Stomach (tissue), 9 donors: ENCODE data around the gene SCMH1. TPM values are rescaled to one million over a fixed set of nuclear protein-coding genes. Genes with fewer than 3 reads are reported as not detected.
A peak's percentile ranks its signal among the peaks of the same experiment; 100 is the strongest.

Experiments used
- DNase-seq, 2 donors: peaks; one replicate each; pipeline versions ENCODE4 v3.0.0 to v3.0.0-alpha.2; 2013 to 2019
- H3K27ac ChIP-seq, 5 donors: fragments of 200-600 bp in 4 of 5; sonication (generic) in 4 of 5; one replicate each; pipeline ENCODE4 v1.5.1; 2013 to 2019; ENCODE audit warnings: mild to moderate bottlenecking in 1 of 5, moderate library complexity in 1 of 5
- H3K27me3 ChIP-seq, 3 donors: fragments of 200-600 bp; sonication (generic); one replicate each; pipeline ENCODE4 v1.5.1; 2017 to 2019; ENCODE audit warnings: mixed run types in 1 of 3
- H3K36me3 ChIP-seq, 4 donors: fragments of 200-600 bp; sonication (generic); 1 replicate in 3 of 4; 2 replicates in 1 of 4; pipeline ENCODE4 v1.5.1; 2016 to 2019
- H3K4me1 ChIP-seq, 4 donors: fragments of 200-600 bp; sonication (generic); one replicate each; pipeline ENCODE4 v1.5.1; 2016 to 2019
- H3K4me3 ChIP-seq, 4 donors: fragments of 200-600 bp; sonication (generic) in 3 of 4; one replicate each; pipeline ENCODE4 v1.5.1; 2016 to 2019; ENCODE audit warnings: mild to moderate bottlenecking in 1 of 4
- H3K9me3 ChIP-seq, 4 donors: fragments of 200-600 bp; sonication (generic); one replicate each; pipeline ENCODE4 v1.5.1; 2016 to 2019
- CTCF ChIP-seq, 7 experiments: fragments of 450-650 bp in 4 of 7; fragments of 200-600 bp in 3 of 7; sonication (generic) in 3 of 7; IDR thresholded peaks; one replicate each; pipeline ENCODE4 v1.5.1; 2016 to 2019; ENCODE audit warnings: antibody characterized with exemption in 7 of 7, control low read depth in 2 of 7, mild to moderate bottlenecking in 1 of 7
- EP300 ChIP-seq: sonication (generic); formaldehyde crosslinking; IDR thresholded peaks from one replicate; pipeline ENCODE4 v1.6.1; 2017; ENCODE audit warnings: antibody characterized with exemption
- POLR2A ChIP-seq, 4 donors: fragments of 450-650 bp; IDR thresholded peaks; one replicate each; pipeline ENCODE4 v1.6.1; 2016; ENCODE audit warnings: antibody characterized with exemption in 4 of 4, control low read depth in 2 of 4, mild to moderate bottlenecking in 1 of 4, moderate library complexity in 1 of 4
- POLR2AphosphoS5 ChIP-seq, 3 donors: sonication (generic); formaldehyde crosslinking; IDR thresholded peaks; one replicate each; pipeline ENCODE4 v1.6.1; 2016; ENCODE audit warnings: antibody characterized with exemption in 3 of 3
- WGBS, 5 donors: extraction: QIAGEN DNeasy Blood & Tissue Kit in 3 of 5; methylation state at CpG; one replicate each; pipeline versions ENCODE4 v1.1.5 to v1.1.7; 2013 to 2018; 5-methylcytosine and 5-hydroxymethylcytosine counted together
- intact Hi-C: fragments of 100-400 bp; cut with DNase I; formaldehyde crosslinking; loops from one replicate; pipeline ENCODE4 v1.15.1; 2023; ENCODE audit warnings: low total_unique reads
- polyA plus RNA-seq, 3 donors: library from polyadenylated mRNA; stranded (reverse); fragments of 200-250 nt; gene quantifications; one replicate each; pipeline ENCODE4 v1.2.3, GENCODE V29; 2013
- total RNA-seq, 5 donors: library from RNA; depleted of rRNA; stranded (reverse); fragments of >200 nt; gene quantifications; one replicate each; pipeline versions ENCODE4 v1.1.0 to v1.2.3, GENCODE V29; 2014 to 2016
- donor health status: healthy with polysubstance abuse.
- donor health status: Bipolar disorder and iron deficiency.
- donor health status: healthy.

Gene SCMH1
- total and polyA plus RNA-seq, 8 donors, result 22.6 to 84.6 (median 35.6) TPM

- peaks cover 0 to 47% (median 0%) of the 10 kb centered on the region in 3 donors for H3K27me3 ChIP-seq
- no peak overlapping the region for H3K27ac ChIP-seq
- 83 to 96% (median 90%) methylated on average over 9 of the region's 9 CpGs for WGBS, 5 donors
- no peak for DNase-seq
- H3K9me3 ChIP-seq, result no peaks in the 10 kb centered on the region
- intact Hi-C loops, result no loop called here
- H3K36me3 ChIP-seq, result no peaks in the 10 kb centered on the region
- TF ChIP-seq EP300 (no peak), POLR2AphosphoS5 (IDR thresholded peaks at IDR 0.05) (no peak), CTCF (IDR thresholded peaks at IDR 0.05) (no peak), POLR2A (IDR thresholded peaks at IDR 0.05) (no peak)
- peaks cover 0 to 3% (median 0%) of the 10 kb centered on the region in 4 donors for H3K4me1 ChIP-seq
- no peak overlapping the region for H3K4me3 ChIP-seq
Measured at GRCh38 chr1:41275831-41276230, 33.7 kb upstream of the SCMH1 start.

GRCh38 chr1:41274752-41275545, 32.8 kb upstream of the SCMH1 start:
- no peaks in the 10 kb centered on the region for H3K9me3 ChIP-seq
- no peak overlapping the region for H3K27ac ChIP-seq
- H3K4me3 ChIP-seq, result no peak overlapping the region
- 74 to 82% (median 79%) methylated on average over 7 of the region's 7 CpGs for WGBS, 5 donors
- intact Hi-C loops, result no loop called here
- TF ChIP-seq CTCF (IDR thresholded peaks at IDR 0.05) (no peak), POLR2AphosphoS5 (IDR thresholded peaks at IDR 0.05) (no peak), EP300 (no peak)
- H3K27me3 ChIP-seq, result peaks cover 0 to 38% (median 0%) of the 10 kb centered on the region in 3 donors
- DNase-seq, result no peak
- no peaks in the 10 kb centered on the region for H3K36me3 ChIP-seq
- peaks cover 0 to 3% (median 0%) of the 10 kb centered on the region in 4 donors for H3K4me1 ChIP-seq

GRCh38 chr1:41272601-41273000, 30.5 kb upstream of the SCMH1 start:
- H3K9me3 ChIP-seq, result no peaks in the 10 kb centered on the region
- DNase-seq, result no peak
- no peaks in the 10 kb centered on the region for H3K36me3 ChIP-seq
- no peak for TF ChIP-seq EP300
- TF ChIP-seq POLR2AphosphoS5 (IDR thresholded peaks at IDR 0.05), result no peak
- no peak for TF ChIP-seq CTCF (IDR thresholded peaks at IDR 0.05)
- no peak for TF ChIP-seq POLR2A (IDR thresholded peaks at IDR 0.05)
- no peak overlapping the region for H3K4me3 ChIP-seq
- no peak overlapping the region for H3K27ac ChIP-seq
- intact Hi-C loops, result no loop called here
- 76 to 83% (median 81%) methylated on average over 8 of the region's 8 CpGs for WGBS, 5 donors
- peaks cover 0 to 18% (median 0%) of the 10 kb centered on the region in 3 donors for H3K27me3 ChIP-seq
- peaks cover 0 to 9% (median 0%) of the 10 kb centered on the region in 4 donors for H3K4me1 ChIP-seq

- no peak overlapping the region for H3K27ac ChIP-seq
- no peak overlapping the region for H3K4me3 ChIP-seq
- TF ChIP-seq EP300 (no peak), POLR2AphosphoS5 (IDR thresholded peaks at IDR 0.05) (peak in 1 of 3 donors; percentile 29), CTCF (IDR thresholded peaks at IDR 0.05) (peak in 5 of 7 experiments; percentile 94 to 98 (median 95)), POLR2A (IDR thresholded peaks at IDR 0.05) (no peak)
- no peaks in the 10 kb centered on the region for H3K36me3 ChIP-seq
- DNase-seq, result peak; percentile 79 to 92
- intact Hi-C loops, result loop anchor here (5.0 kb wide), 1 partner anchor 149 kb away; no protein-coding TSS in a partner anchor
- WGBS, 5 donors, result 11 to 17% (median 12%) methylated on average over 8 of the region's 8 CpGs
- H3K9me3 ChIP-seq, result no peaks in the 10 kb centered on the region
- H3K4me1 ChIP-seq, result peaks cover 0 to 10% (median 3%) of the 10 kb centered on the region in 4 donors
- H3K27me3 ChIP-seq, result no peaks in the 10 kb centered on the region
Measured at GRCh38 chr1:41268154-41268770, 26.2 kb upstream of the SCMH1 start.
